ENCODE results near the gene SPDEF. TPM values are rescaled to one million over a fixed set of nuclear protein-coding genes. Genes with fewer than 3 reads are reported as not detected.

SPDEF gene
- polyA plus RNA-seq, 1 donor (not counting 4 experiments of a cell fraction or from before 2014, with no cell fraction given), result 0.03 TPM

DNA sequence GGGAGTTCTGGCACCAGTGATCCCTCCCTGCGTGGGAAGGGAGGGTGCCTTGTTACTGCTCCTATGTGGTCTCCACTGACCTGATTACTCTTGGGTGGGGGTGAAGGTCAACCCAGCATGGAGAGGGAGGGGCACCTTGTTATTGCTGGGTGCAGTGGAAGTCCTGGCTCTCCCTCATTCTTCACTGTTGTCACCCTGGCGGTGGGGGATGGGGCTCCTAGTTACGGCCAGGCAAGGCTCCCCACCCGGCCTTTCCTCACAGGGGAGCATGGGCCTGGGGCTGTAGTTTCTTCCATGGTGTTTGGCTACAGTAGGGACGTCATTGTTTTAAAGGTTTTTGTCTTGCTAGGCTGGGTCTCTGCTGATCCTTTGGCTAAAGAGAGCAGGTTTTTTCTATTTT is 49.4 kb downstream of the SPDEF start:
- no peak for FAIRE-seq

GRCh38 chr6:34497411-34497810 is 58.7 kb downstream of the SPDEF start:
- TF ChIP-seq CTCF (optimal IDR thresholded peaks at IDR 0.05 in 1 of 3, IDR thresholded peaks at IDR 0.05 in 1 of 3, conservative IDR thresholded peaks at IDR 0.05 in 1 of 3; ENCODE audit: extremely low read depth in 1 of 3, insufficient read depth in 2 of 3, low read length in 3 of 3) (no peak), EZH2 (IDR thresholded peaks at IDR 0.05; ENCODE audit: low read length) (no peak)
- H3K4me3 ChIP-seq (ENCODE audit: control insufficient read depth in 2 of 3, extremely low read depth in 1 of 3, insufficient read depth in 2 of 3, low read depth in 1 of 3, low read length in 3 of 3), result no peak overlapping the region
- H2AFZ ChIP-seq (ENCODE audit: control insufficient read depth, low read length), result no peak overlapping the region
- no peak overlapping the region for H3K27ac ChIP-seq (ENCODE audit: control insufficient read depth, insufficient read depth, low read length)
- no peak overlapping the region for H3K9ac ChIP-seq (ENCODE audit: control insufficient read depth, extremely low read depth, insufficient read depth, low read length)
- H3K9me1 ChIP-seq (ENCODE audit: control insufficient read depth, extremely low read depth, insufficient read depth, low read length), result no peaks in the 10 kb centered on the region
- no peaks in the 10 kb centered on the region for H3K36me3 ChIP-seq (ENCODE audit: control insufficient read depth in 2 of 2, extremely low read depth in 1 of 2, insufficient read depth in 2 of 2, low read length in 2 of 2)
- FAIRE-seq (no peak), DNase-seq (ENCODE audit: low read depth, low spot score) (no peak)
- no peaks in the 10 kb centered on the region for H3K79me2 ChIP-seq (ENCODE audit: control insufficient read depth, insufficient read depth, low read length)
- no peaks in the 10 kb centered on the region for H4K20me1 ChIP-seq (ENCODE audit: control insufficient read depth, extremely low read depth, insufficient read depth, low read length)
- no peaks in the 10 kb centered on the region for H3K9me3 ChIP-seq (ENCODE audit: control insufficient read depth, low read depth, low read length)
- no peak overlapping the region for H3K4me2 ChIP-seq (ENCODE audit: control insufficient read depth, extremely low read depth, insufficient read depth, low read depth, low read length)
- no peaks in the 10 kb centered on the region for H3K27me3 ChIP-seq (ENCODE audit: control insufficient read depth, extremely low read depth, insufficient read depth, low read length)
- dilution Hi-C loops (cut with MboI; ENCODE audit: extremely low pct_ligation_motif_present, low sequenced_read_pairs), result no loop called here
- no peaks in the 10 kb centered on the region for H3K4me1 ChIP-seq (ENCODE audit: control insufficient read depth, extremely low read depth, insufficient read depth, low read length)

More for the DNA sequence above, 49.4 kb downstream of the SPDEF start:
- H3K9me3 ChIP-seq (ENCODE audit: control insufficient read depth, low read depth, low read length), result no peaks in the 10 kb centered on the region
- no peak overlapping the region for H3K4me3 ChIP-seq (ENCODE audit: control insufficient read depth in 2 of 3, extremely low read depth in 1 of 3, insufficient read depth in 2 of 3, low read depth in 1 of 3, low read length in 3 of 3)
- no peaks in the 10 kb centered on the region for H3K9me1 ChIP-seq (ENCODE audit: control insufficient read depth, extremely low read depth, insufficient read depth, low read length)
- H3K27me3 ChIP-seq (ENCODE audit: control insufficient read depth, extremely low read depth, insufficient read depth, low read length), result no peaks in the 10 kb centered on the region
- no peak overlapping the region for H2AFZ ChIP-seq (ENCODE audit: control insufficient read depth, low read length)
- no peaks in the 10 kb centered on the region for H3K36me3 ChIP-seq (ENCODE audit: control insufficient read depth in 2 of 2, extremely low read depth in 1 of 2, insufficient read depth in 2 of 2, low read length in 2 of 2)
- TF ChIP-seq CTCF (optimal IDR thresholded peaks at IDR 0.05 in 1 of 3, IDR thresholded peaks at IDR 0.05 in 1 of 3, conservative IDR thresholded peaks at IDR 0.05 in 1 of 3; ENCODE audit: extremely low read depth in 1 of 3, insufficient read depth in 2 of 3, low read length in 3 of 3) (no peak), EZH2 (IDR thresholded peaks at IDR 0.05; ENCODE audit: low read length) (no peak)
- no peak overlapping the region for H3K27ac ChIP-seq (ENCODE audit: control insufficient read depth, insufficient read depth, low read length)
- no peak overlapping the region for H3K9ac ChIP-seq (ENCODE audit: control insufficient read depth, extremely low read depth, insufficient read depth, low read length)
- no peak for DNase-seq (ENCODE audit: low read depth, low spot score)
- H4K20me1 ChIP-seq (ENCODE audit: control insufficient read depth, extremely low read depth, insufficient read depth, low read length), result no peaks in the 10 kb centered on the region
- no peaks in the 10 kb centered on the region for H3K4me1 ChIP-seq (ENCODE audit: control insufficient read depth, extremely low read depth, insufficient read depth, low read length)
- dilution Hi-C loops (cut with MboI; ENCODE audit: extremely low pct_ligation_motif_present, low sequenced_read_pairs), result no loop called here
- no peak overlapping the region for H3K4me2 ChIP-seq (ENCODE audit: control insufficient read depth, extremely low read depth, insufficient read depth, low read depth, low read length)
- H3K79me2 ChIP-seq (ENCODE audit: control insufficient read depth, insufficient read depth, low read length), result no peaks in the 10 kb centered on the region
